BLaER1 treated with 17β-estradiol and CSF1 and Interleukin-3, amounts not matched to agents 10 nM and 100 nM (cell line): ENCODE results near the gene CPT1C.
A peak's percentile ranks its signal among the peaks of the same experiment; 100 is the strongest.

Experiments used
- H3K27ac ChIP-seq, 11 experiments: shearing (Covaris generic); formaldehyde crosslinking; 2 replicates each; pipeline ENCODE4 v1.8.1; 2022
- H3K27me3 ChIP-seq, 11 experiments: shearing (Covaris generic); formaldehyde crosslinking; 2 replicates each; pipeline ENCODE4 v1.8.1; 2022
- H3K36me3 ChIP-seq, 11 experiments: shearing (Covaris generic); formaldehyde crosslinking; 2 replicates each; pipeline ENCODE4 v1.8.1; 2022
- H3K4me1 ChIP-seq, 10 experiments: shearing (Covaris generic); formaldehyde crosslinking; 2 replicates each; pipeline ENCODE4 v1.8.1; 2022
- H3K4me2 ChIP-seq, 11 experiments: shearing (Covaris generic); formaldehyde crosslinking; 2 replicates each; pipeline ENCODE4 v1.8.1; 2022
- H3K4me3 ChIP-seq, 10 experiments: shearing (Covaris generic); formaldehyde crosslinking; 2 replicates each; pipeline ENCODE4 v1.8.1; 2022
- H3K9ac ChIP-seq, 11 experiments: shearing (Covaris generic); formaldehyde crosslinking; 2 replicates each; pipeline ENCODE4 v1.8.1; 2022
- H3K9me3 ChIP-seq, 11 experiments: shearing (Covaris generic); formaldehyde crosslinking; replicated peaks in 1 of 11; 2 replicates each; pipeline ENCODE4 v1.8.1; 2022
- H4K20me1 ChIP-seq, 11 experiments: shearing (Covaris generic); formaldehyde crosslinking; 2 replicates each; pipeline ENCODE4 v1.8.1; 2022
- Cebpa-rat ChIP-seq, 11 experiments: shearing (Covaris generic); IDR thresholded peaks; 2 replicates each; pipeline ENCODE4 v1.8.1; 2022

CPT1C gene

GRCh38 chr19:49690656-49691242 is at the start of gene CPT1C:
Gene CPT1C (plus strand): TSS chr19:49691116. CDS start chr19:49692253, 1,137 bp downstream.
- Histone ChIP-seq H3K27me3 (peaks cover 21 to 35% (median 30%) of the 10 kb centered on the region in 11 experiments), H3K36me3 (peaks cover 5 to 44% (median 36%) of the 10 kb centered on the region in 11 experiments; a peak in 21 of 22 replicates), H3K9ac (peak within 1 kb of the TSS in 8 of 11 experiments; percentile 5 to 42 (median 28); a peak in 9 of 22 replicates), H3K4me3 (peak within 1 kb of the TSS; percentile 22 to 56 (median 37); a peak in 17 of 20 replicates), H4K20me1 (peaks cover 0 to 48% (median 41%) of the 10 kb centered on the region in 11 experiments; a peak in 17 of 22 replicates), H3K27ac (no peak within 1 kb of the TSS), H3K4me2 (peak within 1 kb of the TSS; percentile 68 to 95 (median 80)), H3K4me1 (peaks cover 37 to 65% (median 54%) of the 10 kb centered on the region in 10 experiments), H3K9me3 (no peaks in the 10 kb centered on the region)
- no peak for TF ChIP-seq Cebpa-rat (IDR thresholded peaks at IDR 0.05)

GRCh38 chr19:49641688-49642491 is 49.0 kb upstream of the CPT1C start, which contains the start of gene SCAF1:
Gene SCAF1 (plus strand): TSS chr19:49642209. CDS start chr19:49645027, 2,818 bp downstream.
- H3K4me3 ChIP-seq, result peak within 1 kb of the TSS; percentile 89 to 100 (median 98)
- TF ChIP-seq Cebpa-rat (IDR thresholded peaks at IDR 0.05), result no peak
- H3K36me3 ChIP-seq, result peaks cover 23 to 29% (median 28%) of the 10 kb centered on the region in 11 experiments
- H4K20me1 ChIP-seq, result peaks cover 12 to 35% (median 26%) of the 10 kb centered on the region in 11 experiments; a peak in 19 of 22 replicates
- peak within 1 kb of the TSS; percentile 94 to 99 (median 97) for H3K27ac ChIP-seq
- peak within 1 kb of the TSS; percentile 97 to 99 (median 99) for H3K4me2 ChIP-seq
- H3K4me1 ChIP-seq, result peaks cover 44 to 67% (median 64%) of the 10 kb centered on the region in 10 experiments
- H3K27me3 ChIP-seq, result no peaks in the 10 kb centered on the region
- peak within 1 kb of the TSS; percentile 97 to 100 (median 99) for H3K9ac ChIP-seq
- H3K9me3 ChIP-seq, result no peaks in the 10 kb centered on the region

- H3K9ac ChIP-seq, result peak overlapping the region; percentile 97 to 100 (median 99)
- H3K4me2 ChIP-seq, result peak overlapping the region; percentile 83 to 99 (median 99)
- no peaks in the 10 kb centered on the region for H3K9me3 ChIP-seq
- peaks cover 40 to 60% (median 58%) of the 10 kb centered on the region in 10 experiments for H3K4me1 ChIP-seq
- peak overlapping the region; percentile 93 to 99 (median 97) for H3K27ac ChIP-seq
- peaks cover 30 to 36% (median 34%) of the 10 kb centered on the region in 11 experiments for H3K36me3 ChIP-seq
- H3K4me3 ChIP-seq, result peak overlapping the region; percentile 89 to 100 (median 98)
- H3K27me3 ChIP-seq, result no peaks in the 10 kb centered on the region
- peaks cover 12 to 42% (median 33%) of the 10 kb centered on the region in 11 experiments; a peak in 19 of 22 replicates for H4K20me1 ChIP-seq
- TF ChIP-seq Cebpa-rat (IDR thresholded peaks at IDR 0.05), result no peak
Observed at GRCh38 chr19:49642492-49643035, 48.4 kb upstream of the CPT1C start.

- Histone ChIP-seq H3K36me3 (peaks cover 39 to 45% (median 43%) of the 10 kb centered on the region in 11 experiments), H3K4me3 (peak overlapping the region; percentile 89 to 100 (median 98); a peak in 12 of 20 replicates), H3K9me3 (no peaks in the 10 kb centered on the region), H3K9ac (peak overlapping the region; percentile 97 to 100 (median 99); a peak in 21 of 22 replicates), H3K27ac (peak overlapping the region in 3 of 11 experiments; percentile 97 to 99 (median 99); a peak in 3 of 22 replicates), H3K4me2 (peak overlapping the region; percentile 83 to 99 (median 99)), H3K4me1 (peaks cover 34 to 51% (median 49%) of the 10 kb centered on the region in 10 experiments), H3K27me3 (no peaks in the 10 kb centered on the region), H4K20me1 (peaks cover 12 to 51% (median 42%) of the 10 kb centered on the region in 11 experiments; a peak in 19 of 22 replicates)
- no peak for TF ChIP-seq Cebpa-rat (IDR thresholded peaks at IDR 0.05)
Observed at GRCh38 chr19:49643466-49643865, 47.5 kb upstream of the CPT1C start.

- H3K27me3 ChIP-seq, result no peaks in the 10 kb centered on the region
- peaks cover 25 to 38% (median 35%) of the 10 kb centered on the region in 10 experiments for H3K4me1 ChIP-seq
- H3K4me3 ChIP-seq, result no peak overlapping the region
- H3K27ac ChIP-seq, result peak overlapping the region in 2 of 11 experiments; percentile 38 to 45; a peak in 1 of 22 replicates
- no peak for TF ChIP-seq Cebpa-rat (IDR thresholded peaks at IDR 0.05)
- H4K20me1 ChIP-seq, result peaks cover 22 to 72% (median 63%) of the 10 kb centered on the region in 11 experiments; a peak in 20 of 22 replicates
- H3K9ac ChIP-seq, result peak overlapping the region in 7 of 11 experiments; percentile 23 to 100 (median 41); a peak in 9 of 22 replicates
- peaks cover 58 to 66% (median 64%) of the 10 kb centered on the region in 11 experiments for H3K36me3 ChIP-seq
- no peaks in the 10 kb centered on the region for H3K9me3 ChIP-seq
- H3K4me2 ChIP-seq, result no peak overlapping the region
Observed at GRCh38 chr19:49645592-49645991, 45.3 kb upstream of the CPT1C start.

- peaks cover 58 to 69% (median 66%) of the 10 kb centered on the region in 11 experiments for H3K36me3 ChIP-seq
Observed at GRCh38 chr19:49645995-49646394, 44.9 kb upstream of the CPT1C start.

GRCh38 chr19:49646586-49646985 is 44.3 kb upstream of the CPT1C start:
- no peak overlapping the region for H3K4me2 ChIP-seq
- H3K27me3 ChIP-seq, result no peaks in the 10 kb centered on the region
- peaks cover 25 to 28% (median 26%) of the 10 kb centered on the region in 10 experiments for H3K4me1 ChIP-seq
- no peak overlapping the region for H3K4me3 ChIP-seq
- peaks cover 64 to 74% (median 72%) of the 10 kb centered on the region in 11 experiments for H3K36me3 ChIP-seq
- no peak for TF ChIP-seq Cebpa-rat (IDR thresholded peaks at IDR 0.05)
- no peak overlapping the region for H3K27ac ChIP-seq
- no peaks in the 10 kb centered on the region for H3K9me3 ChIP-seq
- peak overlapping the region in 6 of 11 experiments; percentile 19 to 100 (median 25); a peak in 4 of 22 replicates for H3K9ac ChIP-seq
- peaks cover 22 to 78% (median 65%) of the 10 kb centered on the region in 11 experiments; a peak in 20 of 22 replicates for H4K20me1 ChIP-seq

More at GRCh38 chr19:49645995-49646394, 44.9 kb upstream of the CPT1C start:
- peak overlapping the region in 9 of 11 experiments; percentile 19 to 100 (median 29); a peak in 8 of 22 replicates for H3K9ac ChIP-seq
- no peak for TF ChIP-seq Cebpa-rat (IDR thresholded peaks at IDR 0.05)
- no peaks in the 10 kb centered on the region for H3K27me3 ChIP-seq
- no peak overlapping the region for H3K4me3 ChIP-seq
- peaks cover 25 to 34% (median 32%) of the 10 kb centered on the region in 10 experiments for H3K4me1 ChIP-seq
- H3K27ac ChIP-seq, result no peak overlapping the region
- no peak overlapping the region for H3K4me2 ChIP-seq
- H3K9me3 ChIP-seq, result no peaks in the 10 kb centered on the region
- peaks cover 22 to 73% (median 64%) of the 10 kb centered on the region in 11 experiments; a peak in 20 of 22 replicates for H4K20me1 ChIP-seq
